ENCODE data around the gene IFI44.
A peak's percentile ranks its signal among the peaks of the same experiment; 100 is the strongest.

Gene IFI44, protein sequence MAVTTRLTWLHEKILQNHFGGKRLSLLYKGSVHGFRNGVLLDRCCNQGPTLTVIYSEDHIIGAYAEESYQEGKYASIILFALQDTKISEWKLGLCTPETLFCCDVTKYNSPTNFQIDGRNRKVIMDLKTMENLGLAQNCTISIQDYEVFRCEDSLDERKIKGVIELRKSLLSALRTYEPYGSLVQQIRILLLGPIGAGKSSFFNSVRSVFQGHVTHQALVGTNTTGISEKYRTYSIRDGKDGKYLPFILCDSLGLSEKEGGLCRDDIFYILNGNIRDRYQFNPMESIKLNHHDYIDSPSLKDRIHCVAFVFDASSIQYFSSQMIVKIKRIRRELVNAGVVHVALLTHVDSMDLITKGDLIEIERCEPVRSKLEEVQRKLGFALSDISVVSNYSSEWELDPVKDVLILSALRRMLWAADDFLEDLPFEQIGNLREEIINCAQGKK

GRCh38 chr1:78649628-78650027 lies at the start of gene IFI44:
Gene IFI44 (plus strand): TSS chr1:78649831. CDS start chr1:78650196, 365 bp downstream.
- peak; percentile 87 for DNase-seq

DNA sequence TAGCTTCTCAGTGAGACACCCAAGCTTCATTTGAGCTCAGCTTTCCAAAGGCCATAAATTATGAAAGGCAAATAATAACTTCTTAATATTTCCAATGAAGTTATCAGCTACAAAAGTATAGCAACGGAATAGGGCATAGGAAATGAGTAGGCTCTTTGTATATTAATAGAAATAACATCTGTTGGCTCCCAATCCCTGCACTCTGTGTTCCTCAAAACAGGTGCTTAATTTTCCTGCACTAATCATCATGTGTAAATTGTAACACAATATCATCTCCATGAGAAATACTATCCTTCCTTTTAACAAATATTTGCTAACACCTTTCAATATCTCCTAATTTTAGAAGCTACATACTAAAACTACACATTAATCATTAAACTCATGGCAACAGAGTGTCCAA lies 48.6 kb upstream of the IFI44 start:
- no peak for DNase-seq

- no peak for DNase-seq
These were observed 46.4 kb upstream of the IFI44 start for GRCh38 chr1:78603206-78603605.

- DNase-seq = no peak
These were observed 45.0 kb upstream of the IFI44 start for GRCh38 chr1:78604643-78605042.

- DNase-seq = no peak
These were observed 43.4 kb upstream of the IFI44 start for GRCh38 chr1:78606274-78606673.

DNA sequence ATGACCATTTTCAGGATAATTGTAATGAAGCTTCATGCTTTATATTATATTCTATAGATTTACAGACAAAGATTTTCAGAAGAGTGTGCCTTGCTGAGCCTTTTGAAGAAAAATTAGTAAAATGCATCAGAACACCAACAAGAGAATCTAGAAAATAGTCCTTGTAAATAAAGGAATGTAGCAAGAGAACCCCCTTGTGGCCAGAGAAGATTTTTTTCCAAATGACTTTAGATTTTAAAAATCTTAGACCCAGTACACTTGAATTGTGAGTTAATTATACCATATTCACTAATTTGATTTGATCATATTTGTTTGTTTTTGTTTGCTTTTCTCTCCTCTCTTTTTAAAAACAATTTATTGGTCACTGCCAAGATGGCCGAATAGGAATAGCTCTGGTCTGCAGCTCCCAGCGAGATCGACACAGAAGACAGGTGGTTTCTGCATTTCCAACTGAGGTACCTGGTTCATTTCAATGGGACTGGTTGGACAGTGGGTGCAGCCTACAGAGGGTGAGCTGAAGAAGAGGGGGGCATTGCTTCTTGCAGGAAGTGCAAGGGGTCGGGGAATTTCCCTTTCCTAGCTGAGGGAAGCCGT lies 42.2 kb upstream of the IFI44 start:
- no peak for DNase-seq

GRCh38 chr1:78607944-78608343 lies 41.7 kb upstream of the IFI44 start:
- DNase-seq = no peak

DNA sequence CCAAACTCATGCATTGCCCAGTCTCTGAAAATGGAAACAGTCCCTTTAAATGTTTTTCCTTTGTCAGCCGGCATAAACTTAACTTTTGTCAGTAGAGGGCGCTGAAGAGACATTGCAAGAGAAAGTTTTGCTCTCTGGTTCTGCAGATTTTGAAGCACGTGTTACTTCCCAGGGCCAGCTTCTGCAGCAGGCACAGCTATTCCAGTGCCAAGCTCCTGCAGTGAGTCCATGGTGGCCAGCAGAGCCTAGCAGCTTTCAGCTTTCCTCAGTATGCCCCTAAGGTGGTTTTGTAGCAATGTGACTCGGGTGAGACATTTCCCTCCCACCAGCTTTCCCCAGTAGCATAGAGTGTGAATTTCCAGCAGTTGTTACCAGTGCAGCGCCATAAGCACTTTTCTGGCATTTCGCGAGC lies 32.0 kb upstream of the IFI44 start:
- DNase-seq = peak; percentile 73

GRCh38 chr1:78619032-78619431 lies 30.6 kb upstream of the IFI44 start:
- no peak for DNase-seq

DNA sequence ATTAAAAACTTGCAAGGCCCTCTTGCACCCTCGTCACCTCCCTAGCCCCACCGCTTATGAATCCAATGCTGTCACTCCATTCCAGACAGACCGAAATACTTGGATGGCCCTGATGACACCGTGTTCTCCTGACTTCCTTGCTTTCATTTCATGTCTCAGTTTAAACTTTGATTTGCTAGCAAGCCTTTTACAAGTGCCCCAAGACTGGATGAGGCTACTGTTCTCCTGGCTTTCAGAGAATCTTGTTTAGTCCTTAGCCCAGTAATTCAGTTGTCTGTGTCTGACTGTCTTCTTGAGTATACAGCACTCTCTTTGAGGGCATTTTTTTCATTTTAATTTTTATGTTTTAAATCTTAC lies 30.2 kb upstream of the IFI44 start:
- no peak for DNase-seq

DNA sequence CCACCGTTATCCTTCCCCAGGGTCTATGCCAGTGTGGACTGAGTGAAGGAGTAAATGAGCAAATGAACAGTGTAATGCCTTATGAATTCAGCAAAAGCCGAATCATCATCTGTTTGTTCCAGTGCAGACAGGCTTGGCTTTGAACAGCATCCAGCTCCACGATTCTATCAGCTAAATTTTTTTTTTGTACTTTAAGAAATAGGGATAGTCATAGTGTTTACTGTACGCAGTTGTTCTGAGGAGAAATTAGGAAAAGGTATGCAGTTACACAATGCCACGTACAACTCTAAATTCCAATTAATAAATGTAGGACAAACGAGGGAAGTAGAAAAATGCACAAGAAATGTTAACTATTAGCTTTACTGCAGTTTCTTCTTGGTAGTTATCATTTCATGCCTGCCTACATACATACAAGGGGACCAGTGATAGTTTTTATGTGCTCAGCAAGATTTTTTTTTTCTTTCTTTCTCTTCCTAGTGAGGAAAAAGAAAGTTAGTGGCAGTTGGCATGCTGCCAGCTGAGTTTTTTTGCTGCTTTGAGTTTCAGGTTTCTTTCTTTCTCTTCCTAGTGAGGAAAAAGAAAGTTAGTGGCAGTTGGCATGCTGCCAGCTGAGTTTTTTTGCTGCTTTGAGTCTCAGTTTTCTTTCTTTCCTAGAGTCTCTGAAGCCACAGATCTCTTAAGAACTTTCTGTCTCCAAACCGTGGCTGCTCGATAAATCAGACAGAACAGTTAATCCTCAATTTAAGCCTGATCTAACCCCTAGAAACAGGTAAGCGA lies 29.6 kb upstream of the IFI44 start, which contains the start of gene IFI44L:
IFI44L (plus strand) TSS at position 646 of the 777 bp plus-strand sequence. CDS start 7,468 bp downstream, outside the sequence.
- peak; percentile 83 for DNase-seq

- no peak for DNase-seq
These were observed 29.0 kb upstream of the IFI44 start for GRCh38 chr1:78620666-78621065.

DNA sequence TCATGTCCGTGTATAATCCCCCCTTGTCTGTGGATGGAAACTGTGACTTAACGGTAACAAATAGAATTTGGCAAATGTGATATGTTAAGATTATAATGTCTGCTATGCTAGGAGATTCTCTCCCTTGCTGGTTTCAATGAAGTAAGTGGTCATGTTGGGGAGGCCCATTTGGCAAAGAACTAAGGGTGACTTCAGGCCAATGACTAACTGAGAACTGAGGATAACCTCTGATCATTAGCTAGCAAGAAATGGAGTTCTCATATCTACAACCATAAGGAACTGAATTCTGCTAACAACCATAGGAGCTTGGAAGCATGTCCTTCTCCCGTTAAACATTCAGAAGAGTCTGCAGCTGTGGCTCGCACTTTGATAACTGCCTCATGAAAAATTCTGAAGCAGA lies 27.1 kb upstream of the IFI44 start:
- no peak for DNase-seq

- DNase-seq = peak; percentile 63
These were observed 25.6 kb upstream of the IFI44 start for GRCh38 chr1:78624035-78624434.

GRCh38 chr1:78627321-78627720 lies 22.3 kb upstream of the IFI44 start:
- DNase-seq = no peak

- no peak for DNase-seq
These were observed 19.0 kb upstream of the IFI44 start for GRCh38 chr1:78630600-78630999.

- no peak for DNase-seq
These were observed 16.4 kb upstream of the IFI44 start for GRCh38 chr1:78633209-78633608.

DNA sequence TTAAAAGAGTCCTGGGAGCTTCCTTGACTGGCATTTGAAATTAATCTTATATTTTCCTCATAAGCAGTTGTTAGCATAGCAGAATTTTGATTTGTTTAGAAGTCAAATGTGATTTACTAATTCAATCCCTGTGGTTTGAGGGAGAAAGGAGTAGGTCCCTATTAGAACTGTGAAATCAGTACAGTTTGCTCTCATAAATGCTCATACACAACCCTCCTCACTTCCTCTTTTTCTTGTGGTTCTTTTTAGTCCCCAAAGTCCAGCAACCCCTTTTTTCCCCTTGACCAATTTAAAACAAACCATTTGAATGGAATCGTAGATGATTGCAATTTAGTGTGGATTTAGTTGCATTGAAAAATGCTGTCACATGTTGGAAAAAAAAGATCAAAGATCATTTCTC lies 9.2 kb upstream of the IFI44 start:
- no peak for DNase-seq

DNA sequence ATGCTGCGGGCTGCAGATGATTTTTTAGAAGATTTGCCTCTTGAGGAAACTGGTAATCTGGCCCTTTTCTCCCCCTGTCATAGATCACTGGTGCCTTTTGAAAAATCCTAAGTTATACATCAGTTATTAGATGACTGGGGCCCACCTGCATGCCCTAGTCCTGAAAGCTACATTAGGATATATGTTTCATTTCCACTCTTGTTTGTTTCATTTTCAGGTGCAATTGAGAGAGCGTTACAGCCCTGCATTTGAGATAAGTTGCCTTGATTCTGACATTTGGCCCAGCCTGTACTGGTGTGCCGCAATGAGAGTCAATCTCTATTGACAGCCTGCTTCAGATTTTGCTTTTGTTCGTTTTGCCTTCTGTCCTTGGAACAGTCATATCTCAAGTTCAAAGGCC lies 8.1 kb upstream of the IFI44 start:
- no peak for DNase-seq

DNA sequence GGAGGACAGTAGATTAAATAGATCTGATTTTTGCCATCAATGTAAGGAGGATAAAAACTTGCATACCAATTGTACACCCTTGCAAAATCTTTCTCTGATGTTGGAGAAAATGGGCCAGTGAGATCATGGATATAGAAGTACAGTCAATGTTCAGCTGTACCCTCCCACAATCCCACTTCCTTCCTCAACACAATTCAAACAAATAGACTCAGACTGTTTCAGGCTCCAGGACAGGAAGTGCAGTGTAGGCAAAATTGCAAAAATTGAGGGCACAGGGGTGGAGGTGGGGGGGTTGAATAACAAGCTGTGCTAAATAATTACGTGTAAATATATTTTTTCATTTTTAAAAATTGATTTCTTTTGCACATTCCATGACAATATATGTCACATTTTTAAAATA lies 3.9 kb upstream of the IFI44 start:
- DNase-seq = no peak

DNA sequence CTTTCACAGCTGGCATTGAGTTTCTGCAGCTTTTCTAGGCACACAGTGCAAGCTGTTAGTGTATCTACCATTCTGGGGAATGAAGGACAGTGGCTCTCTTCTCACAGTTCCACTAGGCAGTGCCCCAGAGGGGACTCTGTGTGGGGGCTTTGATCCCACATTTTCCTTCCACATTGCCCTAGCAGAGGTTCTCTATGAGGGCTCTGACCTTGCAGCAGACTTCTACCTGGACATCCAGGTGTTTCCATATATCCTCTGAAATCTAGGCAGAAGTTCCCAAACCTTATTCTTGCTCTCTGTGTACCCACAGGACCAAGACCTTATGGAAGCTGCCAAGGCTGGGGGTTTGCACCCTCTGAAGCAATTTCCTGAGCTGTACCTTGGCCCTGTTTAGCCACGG lies 2.4 kb upstream of the IFI44 start:
- DNase-seq = no peak

- no peak for DNase-seq
These were observed 556 bp downstream of the IFI44 start for GRCh38 chr1:78650114-78650660.

- peak; percentile 69 for DNase-seq
These were observed 1.6 kb downstream of the IFI44 start for GRCh38 chr1:78651241-78651640.

Data from activated effector memory CD4-positive, alpha-beta T cell treated with anti-CD3 and anti-CD28 coated beads, Interleukin-2, amount 50 U/mL, for 16 hours (primary cell).